GM19099 (cell line): ENCODE results near the gene KYAT1.

Experiments used
- POLR2A ChIP-seq: IDR thresholded peaks from 3 replicates; pipeline ENCODE4 v1.6.1; 2011; ENCODE audit warnings: low read depth; ENCODE audit not compliant: insufficient read length; ENCODE audit errors: extremely low read depth

The KYAT1 gene

GRCh38 chr9:128818839-128819715 lies 62.7 kb downstream of the KYAT1 start:
- TF ChIP-seq POLR2A: no peak

- peak; percentile 91 for TF ChIP-seq POLR2A
Measured at GRCh38 chr9:128818099-128818838, 63.5 kb downstream of the KYAT1 start, which contains the start of gene ENDOG. TSS of gene ENDOG (plus strand) at chr9:128818500. CDS start at chr9:128818685, 185 bp downstream.

GRCh38 chr9:128810873-128811272 lies 70.9 kb downstream of the KYAT1 start:
- TF ChIP-seq POLR2A: no peak

- no peak for TF ChIP-seq POLR2A
Measured at GRCh38 chr9:128809831-128810230, 71.9 kb downstream of the KYAT1 start.

GRCh38 chr9:128809036-128809599 lies 72.6 kb downstream of the KYAT1 start:
- no peak for TF ChIP-seq POLR2A

- no peak for TF ChIP-seq POLR2A
Measured at GRCh38 chr9:128808543-128808942, 73.2 kb downstream of the KYAT1 start.

- no peak for TF ChIP-seq POLR2A
Measured at GRCh38 chr9:128807827-128808226, 73.9 kb downstream of the KYAT1 start.

GRCh38 chr9:128805661-128806060 lies 76.1 kb downstream of the KYAT1 start:
- TF ChIP-seq POLR2A: no peak

GRCh38 chr9:128802482-128802881 lies 79.3 kb downstream of the KYAT1 start:
- TF ChIP-seq POLR2A: no peak

- TF ChIP-seq POLR2A: no peak
Measured at GRCh38 chr9:128800061-128800460, 81.7 kb downstream of the KYAT1 start.

- no peak for TF ChIP-seq POLR2A
Measured at GRCh38 chr9:128798896-128799295, 82.9 kb downstream of the KYAT1 start.

- TF ChIP-seq POLR2A: no peak
Measured at GRCh38 chr9:128792978-128793686, 88.6 kb downstream of the KYAT1 start.

GRCh38 chr9:128792134-128792533 lies 89.6 kb downstream of the KYAT1 start:
- no peak for TF ChIP-seq POLR2A

- no peak for TF ChIP-seq POLR2A
Measured at GRCh38 chr9:128790536-128790935, 91.2 kb downstream of the KYAT1 start.

- no peak for TF ChIP-seq POLR2A
Measured at GRCh38 chr9:128788445-128788844, 93.3 kb downstream of the KYAT1 start.
